CD14-positive monocyte (primary cell): ENCODE results near the gene COQ9. TPM values are rescaled to one million over a fixed set of nuclear protein-coding genes. Genes with fewer than 3 reads are reported as not detected.

Experiments used
- DNase-seq, 3 donors: peaks; one replicate each; pipeline ENCODE4 v3.0.0-alpha.2; 2011 to 2022
- H2AFZ ChIP-seq: 2 replicates; pipeline ENCODE4 v1.6.0; 2012; ENCODE audit warnings: mild to moderate bottlenecking, low read depth, low read length, inconsistent platforms; ENCODE audit not compliant: insufficient read depth, poor library complexity, severe bottlenecking
- H3K27ac ChIP-seq, 2 donors: 1 replicate in 1 of 2; 2 replicates in 1 of 2; pipeline ENCODE4 v1.5.1; 2012 to 2013; ENCODE audit warnings: low read length in 2 of 2, control low read depth in 1 of 2, inconsistent platforms in 1 of 2, low read depth in 1 of 2, mild to moderate bottlenecking in 1 of 2
- H3K27me3 ChIP-seq, 2 donors: one replicate each; pipeline versions ENCODE4 v1.6.0 to v1.6.1; 2011 to 2013; ENCODE audit warnings: low read length in 2 of 2; ENCODE audit not compliant: control insufficient read depth in 2 of 2, insufficient read depth in 2 of 2
- H3K36me3 ChIP-seq, 2 donors: replicated peaks in 1 of 2; 1 replicate in 1 of 2; 2 replicates in 1 of 2; pipeline versions ENCODE4 v1.5.1 to v1.6.1; 2012 to 2013; ENCODE audit warnings: low read length in 2 of 2, control low read depth in 1 of 2, inconsistent platforms in 1 of 2, mild to moderate bottlenecking in 1 of 2; ENCODE audit not compliant: insufficient read depth in 2 of 2, control insufficient read depth in 1 of 2
- H3K4me1 ChIP-seq, 2 donors: 1 replicate in 1 of 2; 2 replicates in 1 of 2; pipeline versions ENCODE4 v1.5.1 to v1.6.1; 2012 to 2013; ENCODE audit warnings: low read length in 2 of 2, control low read depth in 1 of 2, inconsistent platforms in 1 of 2, mild to moderate bottlenecking in 1 of 2, moderate library complexity in 1 of 2; ENCODE audit not compliant: insufficient read depth in 2 of 2, control insufficient read depth in 1 of 2
- H3K4me2 ChIP-seq: replicated peaks from 2 replicates; pipeline ENCODE3; 2012; ENCODE audit warnings: low read length, moderate library complexity, mild to moderate bottlenecking; ENCODE audit not compliant: poor library complexity, severe bottlenecking; ENCODE audit errors: extremely low read depth
- H3K4me3 ChIP-seq, 3 experiments: fragments of 200-600 bp in 1 of 3; sonication (generic) in 1 of 3; replicated peaks in 1 of 3; 1 replicate in 2 of 3; 2 replicates in 1 of 3; pipeline ENCODE4 v1.5.1; 2011 to 2013; ENCODE audit warnings: low read length in 3 of 3, mild to moderate bottlenecking in 3 of 3, control low read depth in 2 of 3, low read depth in 2 of 3, inconsistent platforms in 1 of 3, moderate library complexity in 1 of 3
- H3K79me2 ChIP-seq: 2 replicates; pipeline ENCODE4 v1.6.0; 2012; ENCODE audit warnings: mild to moderate bottlenecking, control low read depth, inconsistent platforms, low read length, moderate library complexity; ENCODE audit not compliant: insufficient read depth
- H3K9ac ChIP-seq: 2 replicates; pipeline ENCODE4 v1.6.0; 2017; ENCODE audit warnings: low read length, mild to moderate bottlenecking; ENCODE audit not compliant: insufficient read depth, poor library complexity, severe bottlenecking
- H3K9me3 ChIP-seq, 2 donors: replicated peaks in 1 of 2; 1 replicate in 1 of 2; 2 replicates in 1 of 2; pipeline versions ENCODE4 v1.5.1 to v1.6.1; 2012 to 2013; ENCODE audit warnings: low read length in 2 of 2, control low read depth in 1 of 2; ENCODE audit not compliant: control insufficient read depth in 1 of 2, insufficient read depth in 1 of 2
- H4K20me1 ChIP-seq: 2 replicates; pipeline ENCODE4 v1.6.0; 2012; ENCODE audit warnings: mild to moderate bottlenecking, low read length, control low read depth, moderate library complexity; ENCODE audit not compliant: insufficient read depth
- H3K27ac Mint-ChIP-seq, 7 donors: one replicate each; pipeline ENCODE4 v1.8.0; 2020; ENCODE audit warnings: mild to moderate bottlenecking in 7 of 7, mixed read lengths in 7 of 7, moderate library complexity in 6 of 7, inconsistent platforms in 2 of 7
- H3K27me3 Mint-ChIP-seq, 3 donors: one replicate each; pipeline ENCODE4 v1.8.0; 2021 to 2022; ENCODE audit warnings: low read depth in 3 of 3, mild to moderate bottlenecking in 3 of 3, mixed read lengths in 3 of 3, moderate library complexity in 3 of 3, inconsistent platforms in 1 of 3
- H3K36me3 Mint-ChIP-seq, 2 donors: one replicate each; pipeline ENCODE4 v1.8.0; 2020; ENCODE audit warnings: mixed read lengths in 2 of 2, inconsistent platforms in 1 of 2, mild to moderate bottlenecking in 1 of 2
- H3K4me1 Mint-ChIP-seq: one replicate; pipeline ENCODE4 v1.8.0; 2020; ENCODE audit warnings: mild to moderate bottlenecking, mixed read lengths
- H3K4me3 Mint-ChIP-seq, 2 donors: one replicate each; pipeline ENCODE4 v1.8.0; 2020; ENCODE audit warnings: mild to moderate bottlenecking in 2 of 2, mixed read lengths in 2 of 2, moderate library complexity in 1 of 2
- H3K9me3 Mint-ChIP-seq, 7 donors: one replicate each; pipeline ENCODE4 v1.8.0; 2020 to 2022; ENCODE audit warnings: mixed read lengths in 7 of 7, mild to moderate bottlenecking in 6 of 7, moderate library complexity in 6 of 7, inconsistent platforms in 2 of 7
- WGBS: methylation state at CpG from one replicate; pipeline ENCODE4 v1.1.5; 2013; ENCODE audit warnings: missing lambda C conversion rate; ENCODE audit not compliant: insufficient coverage; 5-methylcytosine and 5-hydroxymethylcytosine counted together
- intact Hi-C, 2 donors: fragments of 100-400 bp; cut with micrococcal nuclease; formaldehyde crosslinking; loops; one replicate each; pipeline versions ENCODE4 v1.15.0 to v1.15.1; 2023
- polyA plus RNA-seq, 3 donors: library from polyadenylated mRNA; depleted of rRNA in 1 of 3; unstranded in 2 of 3; stranded (reverse) in 1 of 3; fragments of 300-500 nt in 2 of 3; fragments of >200 nt in 1 of 3; fragmentation: Illumina TruSeq in 2 of 3; gene quantifications; 1 replicate in 2 of 3; 2 replicates in 1 of 3; pipeline ENCODE4 v1.2.3, GENCODE V29; 2012 to 2021
- TF ChIP-seq, protein P1 (sequence below): fragments of 200-600 bp; IDR thresholded peaks from one replicate; pipeline ENCODE4 v1.8.0; 2022; ENCODE audit warnings: antibody characterized with exemption, mild to moderate bottlenecking

Gene COQ9
- polyA plus RNA-seq, 3 donors = 32.7 to 47.8 (median 38.4) TPM

DNA sequence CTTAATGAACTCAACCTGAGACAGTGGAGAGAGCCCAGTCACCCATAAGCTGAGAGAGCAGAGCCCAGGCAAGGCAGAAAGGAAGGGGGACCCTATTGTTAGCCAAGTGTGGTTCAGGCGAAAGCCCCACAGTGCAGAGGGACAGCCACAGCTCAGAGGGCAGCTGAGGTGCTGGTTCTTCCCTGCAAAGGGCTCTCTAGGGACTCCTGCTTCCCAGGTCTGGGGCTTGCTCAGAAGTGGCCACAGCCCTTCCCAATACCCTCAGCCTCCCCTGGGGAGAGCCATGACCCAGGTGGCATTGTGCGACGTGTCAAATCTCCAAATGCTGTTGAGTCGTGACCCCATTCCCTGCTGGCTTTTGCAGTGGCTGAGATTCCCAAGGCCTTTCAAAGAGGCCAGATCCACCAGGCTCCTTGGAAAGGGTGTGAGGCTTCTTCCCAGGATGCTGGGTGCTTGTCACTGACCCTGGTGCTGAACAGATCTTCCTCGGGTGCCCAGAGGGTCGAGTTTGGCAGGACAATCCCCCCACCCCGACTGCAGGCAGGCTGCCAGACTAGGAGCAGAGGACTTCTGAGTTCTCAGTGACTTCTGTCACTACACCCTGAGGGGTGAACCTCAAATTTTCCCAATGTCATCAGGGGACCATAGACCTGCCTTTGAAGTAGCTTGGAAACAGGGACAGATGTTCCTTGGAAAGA is 45.2 kb upstream of the COQ9 start:
- peaks cover 0 to 6% (median 3%) of the 10 kb centered on the region in 7 donors for H3K9me3 Mint-ChIP-seq
- H3K4me3 ChIP-seq = no peak overlapping the region
- TF ChIP-seq, protein P1, sequence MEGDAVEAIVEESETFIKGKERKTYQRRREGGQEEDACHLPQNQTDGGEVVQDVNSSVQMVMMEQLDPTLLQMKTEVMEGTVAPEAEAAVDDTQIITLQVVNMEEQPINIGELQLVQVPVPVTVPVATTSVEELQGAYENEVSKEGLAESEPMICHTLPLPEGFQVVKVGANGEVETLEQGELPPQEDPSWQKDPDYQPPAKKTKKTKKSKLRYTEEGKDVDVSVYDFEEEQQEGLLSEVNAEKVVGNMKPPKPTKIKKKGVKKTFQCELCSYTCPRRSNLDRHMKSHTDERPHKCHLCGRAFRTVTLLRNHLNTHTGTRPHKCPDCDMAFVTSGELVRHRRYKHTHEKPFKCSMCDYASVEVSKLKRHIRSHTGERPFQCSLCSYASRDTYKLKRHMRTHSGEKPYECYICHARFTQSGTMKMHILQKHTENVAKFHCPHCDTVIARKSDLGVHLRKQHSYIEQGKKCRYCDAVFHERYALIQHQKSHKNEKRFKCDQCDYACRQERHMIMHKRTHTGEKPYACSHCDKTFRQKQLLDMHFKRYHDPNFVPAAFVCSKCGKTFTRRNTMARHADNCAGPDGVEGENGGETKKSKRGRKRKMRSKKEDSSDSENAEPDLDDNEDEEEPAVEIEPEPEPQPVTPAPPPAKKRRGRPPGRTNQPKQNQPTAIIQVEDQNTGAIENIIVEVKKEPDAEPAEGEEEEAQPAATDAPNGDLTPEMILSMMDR = no peak
- no peaks in the 10 kb centered on the region for H3K4me1 Mint-ChIP-seq
- no peak overlapping the region for H3K4me3 Mint-ChIP-seq
- H3K27ac ChIP-seq = no peak overlapping the region
- no peak overlapping the region for H2AFZ ChIP-seq
- H4K20me1 ChIP-seq = no peaks in the 10 kb centered on the region
- H3K36me3 Mint-ChIP-seq = no peaks in the 10 kb centered on the region
- H3K4me1 ChIP-seq = peaks cover 6 to 9% of the 10 kb centered on the region in 2 donors
- H3K9me3 ChIP-seq = no peaks in the 10 kb centered on the region
- no peak overlapping the region for H3K4me2 ChIP-seq
- H3K9ac ChIP-seq = no peak overlapping the region
- no peak overlapping the region for H3K27ac Mint-ChIP-seq
- H3K27me3 Mint-ChIP-seq = peaks cover 7 to 19% (median 18%) of the 10 kb centered on the region in 3 donors
- WGBS = 88% methylated on average over 6 of the region's 7 CpGs
- DNase-seq = no peak
- H3K79me2 ChIP-seq = no peaks in the 10 kb centered on the region
- no peaks in the 10 kb centered on the region for H3K36me3 ChIP-seq
- intact Hi-C loops = no loop called here
- H3K27me3 ChIP-seq = peaks cover 0 to 3% of the 10 kb centered on the region in 2 donors

DNA sequence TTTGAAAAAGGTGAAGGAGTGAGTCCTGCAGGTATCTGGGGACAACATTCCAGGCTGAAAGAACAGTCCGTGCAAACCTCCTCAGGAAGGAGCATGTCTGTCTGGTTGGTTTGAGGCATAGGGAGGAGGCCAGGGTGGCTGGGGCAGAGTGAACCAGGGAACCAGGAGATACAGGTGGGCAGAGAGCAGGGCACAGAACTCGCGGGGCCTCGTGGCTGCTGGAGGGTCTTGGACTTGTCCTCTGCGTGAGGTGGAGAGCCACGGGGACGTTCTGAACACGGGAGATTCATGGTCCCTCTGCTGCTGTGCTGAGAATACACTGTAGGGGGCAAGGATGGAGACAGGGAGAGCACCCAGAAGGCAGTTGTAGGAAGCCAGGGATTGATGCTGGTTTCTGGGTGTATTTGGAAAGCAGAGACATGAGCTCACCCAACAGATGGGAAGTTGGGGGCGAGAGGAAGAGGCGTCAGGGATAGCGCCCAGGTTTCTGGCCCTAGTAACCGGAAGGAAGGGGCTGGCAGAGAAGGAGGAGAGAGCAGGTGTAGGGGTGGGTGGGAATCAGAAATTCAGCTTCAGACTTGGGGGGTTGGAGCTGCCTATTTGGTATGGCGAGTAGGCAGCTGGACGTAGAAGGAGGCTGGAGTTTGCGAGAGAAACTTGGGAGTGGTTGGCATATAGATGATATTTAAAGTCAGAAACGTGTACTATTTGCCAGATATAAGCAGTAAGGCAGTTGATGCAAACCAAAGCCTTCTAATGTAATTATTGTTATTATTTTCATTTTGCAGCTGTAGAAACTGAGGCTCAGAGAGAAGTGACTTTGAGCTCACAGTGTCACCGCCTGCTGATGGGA is 43.1 kb upstream of the COQ9 start, which contains the start of gene CCL17:
TSS of gene CCL17 (plus strand) at position 803 of the 853 bp plus-strand sequence. CDS start 9,166 bp downstream, outside the sequence.
- Histone ChIP-seq H4K20me1 (no peaks in the 10 kb centered on the region), H3K27ac (no peak within 1 kb of the TSS), H3K27me3 (peaks cover 0 to 3% of the 10 kb centered on the region in 2 donors), H2AFZ (no peak within 1 kb of the TSS), H3K4me2 (no peak within 1 kb of the TSS), H3K79me2 (no peaks in the 10 kb centered on the region), H3K9me3 (no peaks in the 10 kb centered on the region), H3K36me3 (no peaks in the 10 kb centered on the region), H3K4me3 (no peak within 1 kb of the TSS), H3K4me1 (peaks cover 13 to 17% of the 10 kb centered on the region in 2 donors), H3K9ac (no peak within 1 kb of the TSS)
- 75% methylated on average over 15 of the region's 17 CpGs for WGBS
- Mint-ChIP-seq H3K4me1 (peaks cover 5% of the 10 kb centered on the region), H3K27ac (peak within 1 kb of the TSS in 2 of 7 donors; percentile 47 to 81), H3K27me3 (peaks cover 6 to 19% (median 18%) of the 10 kb centered on the region in 3 donors), H3K4me3 (peak within 1 kb of the TSS in 1 of 2 donors; percentile 33), H3K36me3 (no peaks in the 10 kb centered on the region), H3K9me3 (peaks cover 0 to 6% (median 3%) of the 10 kb centered on the region in 7 donors)
- intact Hi-C loops = no loop called here
- no peak for DNase-seq
- TF ChIP-seq, protein P1 = no peak
